Naive thymus-derived CD8-positive, alpha-beta T cell (primary cell): ENCODE results near the gene KRT2. TPM values are rescaled to one million over a fixed set of nuclear protein-coding genes. Genes with fewer than 3 reads are reported as not detected.

Experiments used
- ATAC-seq, 2 donors: fragments of 150-1000 bp; cut with Tn5 transposase in 1 of 2; sonication (Bioruptor Pico), chemical (Tn5 transposase) in 1 of 2; 1 replicate in 1 of 2; 2 replicates in 1 of 2; pipeline ENCODE4 v1.10.0; 2021; ENCODE audit warnings: mild to moderate bottlenecking in 2 of 2, moderate library complexity in 2 of 2
- POLR2A ChIA-PET: fragments of 350-600 bp; sonication (Branson Sonifier 250); formaldehyde crosslinking; loops from one replicate; lab custom pipeline; 2021; ENCODE audit warnings: antibody characterized with exemption; lab: Charles Lee
- DNase-seq, 10 donors: peaks; one replicate each; pipeline versions ENCODE4 v3.0.0 to v3.0.0-alpha.2; 2020 to 2022
- H3K27ac Mint-ChIP-seq, 10 donors: one replicate each; pipeline ENCODE4 v1.8.0; 2020 to 2022; ENCODE audit warnings: mild to moderate bottlenecking in 10 of 10, mixed read lengths in 10 of 10, moderate library complexity in 4 of 10, inconsistent platforms in 1 of 10
- H3K27me3 Mint-ChIP-seq, 5 donors: one replicate each; pipeline ENCODE4 v1.8.0; 2021 to 2022; ENCODE audit warnings: mixed read lengths in 5 of 5
- H3K36me3 Mint-ChIP-seq, 3 donors: one replicate each; pipeline ENCODE4 v1.8.0; 2020 to 2022; ENCODE audit warnings: mixed read lengths in 3 of 3, mild to moderate bottlenecking in 2 of 3, inconsistent platforms in 1 of 3
- H3K4me1 Mint-ChIP-seq, 4 donors: one replicate each; pipeline ENCODE4 v1.8.0; 2021 to 2022; ENCODE audit warnings: mixed read lengths in 4 of 4
- H3K4me3 Mint-ChIP-seq, 10 donors: one replicate each; pipeline ENCODE4 v1.8.0; 2020 to 2022; ENCODE audit warnings: mild to moderate bottlenecking in 10 of 10, mixed read lengths in 10 of 10, moderate library complexity in 6 of 10, inconsistent platforms in 1 of 10
- H3K9me3 Mint-ChIP-seq, 9 donors: one replicate each; pipeline ENCODE4 v1.8.0; 2020 to 2022; ENCODE audit warnings: mixed read lengths in 9 of 9, mild to moderate bottlenecking in 3 of 9, inconsistent platforms in 1 of 9, moderate library complexity in 1 of 9
- polyA plus RNA-seq, 3 donors: library from polyadenylated mRNA; unstranded; fragments of 300-500 nt; fragmentation: Illumina TruSeq; gene quantifications; one replicate each; pipeline ENCODE4 v1.2.3, GENCODE V29; 2021
- total RNA-seq, 8 experiments: library from RNA in 2 of 8; stranded (reverse) in 2 of 8; gene quantifications; one replicate each; pipeline ENCODE4 v1.2.3 and lab custom pipeline; 2021 to 2026

KRT2 gene
- total and polyA plus RNA-seq, 5 experiments from 2014 or later, result 0.62 to 3.4 (median 1.1) TPM

GRCh38 chr12:52603314-52603713 is 48.7 kb downstream of the KRT2 start:
- peak overlapping the region; percentile 63 to 99 (median 84) for H3K27ac Mint-ChIP-seq
- ATAC-seq (peak; percentile 93 to 94), DNase-seq (peak in 9 of 10 donors; percentile 34 to 80 (median 64))
- POLR2A ChIA-PET, result interaction anchor here (0.7 kb wide), 1 partner anchor 17 kb away, joined by 3 read pairs; no protein-coding TSS in a partner anchor
- H3K4me3 Mint-ChIP-seq, result peak overlapping the region in 8 of 10 donors; percentile 11 to 80 (median 63)
- peaks cover 59 to 77% (median 71%) of the 10 kb centered on the region in 4 donors for H3K4me1 Mint-ChIP-seq
- H3K36me3 Mint-ChIP-seq, result peaks cover 0 to 6% (median 1%) of the 10 kb centered on the region in 3 donors
- peaks cover 0 to 7% (median 0%) of the 10 kb centered on the region in 5 donors for H3K27me3 Mint-ChIP-seq
- H3K9me3 Mint-ChIP-seq, result no peaks in the 10 kb centered on the region

GRCh38 chr12:52602552-52602951 is 49.5 kb downstream of the KRT2 start:
- ATAC-seq (no peak), DNase-seq (peak in 1 of 10 donors; percentile 9)
- POLR2A ChIA-PET, result no interaction called here
- peak overlapping the region in 9 of 10 donors; percentile 44 to 92 (median 73) for H3K27ac Mint-ChIP-seq
- H3K4me3 Mint-ChIP-seq, result peak overlapping the region in 5 of 10 donors; percentile 10 to 50 (median 30)
- peaks cover 0 to 3% (median 1%) of the 10 kb centered on the region in 3 donors for H3K36me3 Mint-ChIP-seq
- peaks cover 0 to 7% (median 0%) of the 10 kb centered on the region in 5 donors for H3K27me3 Mint-ChIP-seq
- peaks cover 53 to 69% (median 63%) of the 10 kb centered on the region in 4 donors for H3K4me1 Mint-ChIP-seq
- no peaks in the 10 kb centered on the region for H3K9me3 Mint-ChIP-seq

GRCh38 chr12:52601671-52602070 is 50.3 kb downstream of the KRT2 start:
- POLR2A ChIA-PET, result no interaction called here
- peaks cover 45 to 60% (median 55%) of the 10 kb centered on the region in 4 donors for H3K4me1 Mint-ChIP-seq
- DNase-seq (peak in 1 of 10 donors; percentile 10), ATAC-seq (no peak)
- H3K9me3 Mint-ChIP-seq, result no peaks in the 10 kb centered on the region
- H3K36me3 Mint-ChIP-seq, result peaks cover 0 to 3% (median under 1%) of the 10 kb centered on the region in 3 donors
- H3K4me3 Mint-ChIP-seq, result no peak overlapping the region
- peaks cover 0 to 7% (median 0%) of the 10 kb centered on the region in 5 donors for H3K27me3 Mint-ChIP-seq
- peak overlapping the region in 6 of 10 donors; percentile 19 to 75 (median 60) for H3K27ac Mint-ChIP-seq

- Mint-ChIP-seq H3K36me3 (peaks cover 0 to 3% (median 0%) of the 10 kb centered on the region in 3 donors), H3K4me1 (peaks cover 44 to 54% (median 49%) of the 10 kb centered on the region in 4 donors), H3K27me3 (peaks cover 0 to 7% (median 0%) of the 10 kb centered on the region in 5 donors), H3K27ac (peak within 1 kb of the TSS in 7 of 10 donors; percentile 19 to 91 (median 63)), H3K4me3 (peak within 1 kb of the TSS in 2 of 10 donors; percentile 30 to 32), H3K9me3 (no peaks in the 10 kb centered on the region)
- DNase-seq (peak in 1 of 10 donors; percentile 16), ATAC-seq (no peak)
- POLR2A ChIA-PET, result no interaction called here
These were observed 51.0 kb downstream of the KRT2 start, which contains the start of gene KRT72 for GRCh38 chr12:52600941-52601481. TSS of gene KRT72 (minus strand) at chr12:52601463. CDS start at chr12:52601452, 11 bp downstream.

GRCh38 chr12:52600475-52600874 is 51.5 kb downstream of the KRT2 start:
- Mint-ChIP-seq H3K36me3 (peaks cover 0 to 3% (median 0%) of the 10 kb centered on the region in 3 donors), H3K27ac (peak overlapping the region in 1 of 10 donors; percentile 4), H3K4me1 (peaks cover 39 to 48% (median 44%) of the 10 kb centered on the region in 4 donors), H3K9me3 (no peaks in the 10 kb centered on the region), H3K4me3 (no peak overlapping the region), H3K27me3 (peaks cover 0 to 7% (median 0%) of the 10 kb centered on the region in 5 donors)
- no peak for ATAC-seq
- POLR2A ChIA-PET, result interaction anchor here (1.0 kb wide), 1 partner anchor 8 kb away, joined by 5 read pairs; no protein-coding TSS in a partner anchor
- DNase-seq, result no peak

- Mint-ChIP-seq H3K27ac (peak overlapping the region in 5 of 10 donors; percentile 1 to 53 (median 20)), H3K36me3 (peaks cover 0 to 3% (median 0%) of the 10 kb centered on the region in 3 donors), H3K27me3 (peaks cover 0 to 7% (median 0%) of the 10 kb centered on the region in 5 donors), H3K9me3 (no peaks in the 10 kb centered on the region), H3K4me3 (no peak overlapping the region), H3K4me1 (peaks cover 35 to 44% (median 41%) of the 10 kb centered on the region in 4 donors)
- POLR2A ChIA-PET, result interaction anchor here (0.6 to 1.0 kb wide), 2 partner anchors 9 to 15 kb away, joined by 3 to 5 read pairs; no protein-coding TSS in a partner anchor
- DNase-seq (peak in 1 of 10 donors; percentile 8), ATAC-seq (no peak)
These were observed 51.9 kb downstream of the KRT2 start for GRCh38 chr12:52600071-52600470.

- ATAC-seq (no peak), DNase-seq (peak in 1 of 10 donors; percentile 7)
- H3K27me3 Mint-ChIP-seq, result peaks cover 0 to 7% (median 0%) of the 10 kb centered on the region in 5 donors
- no peak overlapping the region for H3K4me3 Mint-ChIP-seq
- H3K4me1 Mint-ChIP-seq, result peaks cover 25 to 34% (median 32%) of the 10 kb centered on the region in 4 donors
- H3K9me3 Mint-ChIP-seq, result no peaks in the 10 kb centered on the region
- peaks cover 0 to 3% (median 2%) of the 10 kb centered on the region in 3 donors for H3K36me3 Mint-ChIP-seq
- POLR2A ChIA-PET, result no interaction called here
- peak overlapping the region in 2 of 10 donors; percentile 13 to 75 for H3K27ac Mint-ChIP-seq
These were observed 53.0 kb downstream of the KRT2 start for GRCh38 chr12:52598966-52599365.

Other genes starting within 250 kb of the KRT2 start
- not detected for gene KRT82, start 245.9 kb downstream of the KRT2 start, total RNA-seq
- not detected for gene KRT82, start 245.9 kb downstream of the KRT2 start, polyA plus RNA-seq
- not detected for gene KRT75, start 217.8 kb downstream of the KRT2 start, total RNA-seq
- not detected for gene KRT75, start 217.8 kb downstream of the KRT2 start, polyA plus RNA-seq
- gene KRT6B, start 200.1 kb downstream of the KRT2 start, total RNA-seq, result not detected
- gene KRT6B, start 200.1 kb downstream of the KRT2 start, polyA plus RNA-seq, result not detected
- gene KRT6C, start 178.4 kb downstream of the KRT2 start, total RNA-seq, result not detected
- gene KRT6C, start 178.4 kb downstream of the KRT2 start, polyA plus RNA-seq, result not detected
- gene KRT6A, start 159.0 kb downstream of the KRT2 start, total RNA-seq, result not detected
- gene KRT6A, start 159.0 kb downstream of the KRT2 start, polyA plus RNA-seq, result not detected
- not detected for gene KRT5, start 131.8 kb downstream of the KRT2 start, total RNA-seq
- gene KRT5, start 131.8 kb downstream of the KRT2 start, polyA plus RNA-seq, result not detected
- not detected for gene KRT71, start 99.1 kb downstream of the KRT2 start, total RNA-seq
- not detected for gene KRT71, start 99.1 kb downstream of the KRT2 start, polyA plus RNA-seq
- under 1 TPM in 1 of 2 experiments, not detected in 1; 0.26 TPM for gene KRT74, start 78.4 kb downstream of the KRT2 start, total RNA-seq
- gene KRT74, start 78.4 kb downstream of the KRT2 start, polyA plus RNA-seq, result not detected
- 10 to 100 TPM; 11.4 to 11.6 TPM for gene KRT72, start 50.7 kb downstream of the KRT2 start, total RNA-seq
- under 1 TPM in 2 of 3 donors, not detected in 1; 0.12 to 0.46 TPM for gene KRT72, start 50.7 kb downstream of the KRT2 start, polyA plus RNA-seq
- 1 to 10 TPM; 8.5 to 10.0 TPM for gene KRT73, start 33.7 kb downstream of the KRT2 start, total RNA-seq
- 10 to 100 TPM in 1 of 3 donors, 1 to 10 TPM in 1, under 1 TPM in 1; 0.72 to 10.0 (median 1.8) TPM for gene KRT73, start 33.7 kb downstream of the KRT2 start, polyA plus RNA-seq
- not detected for gene KRT1, start 28.2 kb upstream of the KRT2 start, total RNA-seq
- under 1 TPM in 1 of 3 donors, not detected in 2; 0.31 TPM for gene KRT1, start 28.2 kb upstream of the KRT2 start, polyA plus RNA-seq
- gene KRT77, start 51.3 kb upstream of the KRT2 start, total RNA-seq, result not detected
- gene KRT77, start 51.3 kb upstream of the KRT2 start, polyA plus RNA-seq, result under 1 TPM in 1 of 3 donors, not detected in 2; 0.12 TPM
- gene KRT76, start 125.1 kb upstream of the KRT2 start, total RNA-seq, result not detected
- gene KRT76, start 125.1 kb upstream of the KRT2 start, polyA plus RNA-seq, result not detected
- gene KRT3, start 143.9 kb upstream of the KRT2 start, total RNA-seq, result not detected
- gene KRT3, start 143.9 kb upstream of the KRT2 start, polyA plus RNA-seq, result not detected
- gene KRT4, start 161.9 kb upstream of the KRT2 start, total RNA-seq, result not detected
- not detected for gene KRT4, start 161.9 kb upstream of the KRT2 start, polyA plus RNA-seq
- not detected for gene KRT79, start 182.1 kb upstream of the KRT2 start, total RNA-seq
- gene KRT79, start 182.1 kb upstream of the KRT2 start, polyA plus RNA-seq, result not detected
- gene KRT78, start 196.8 kb upstream of the KRT2 start, total RNA-seq, result not detected
- not detected for gene KRT78, start 196.8 kb upstream of the KRT2 start, polyA plus RNA-seq